Astrocyte (in vitro differentiated cells and primary cell): ENCODE data around the gene CHFR.

Experiments
- EZH2 ChIP-seq: IDR thresholded peaks from 2 replicates; pipeline ENCODE4 v1.6.1; 2012; ENCODE audit warnings: mild to moderate bottlenecking, low read length, inconsistent platforms; ENCODE audit not compliant: insufficient read depth
- TF ChIP-seq, protein P1 (sequence below): IDR thresholded peaks from 2 replicates; pipeline ENCODE4 v1.5.1; 2011; ENCODE audit warnings: low read depth, mild to moderate bottlenecking, inconsistent platforms, low read length, moderate library complexity; ENCODE audit not compliant: insufficient read depth

DNA sequence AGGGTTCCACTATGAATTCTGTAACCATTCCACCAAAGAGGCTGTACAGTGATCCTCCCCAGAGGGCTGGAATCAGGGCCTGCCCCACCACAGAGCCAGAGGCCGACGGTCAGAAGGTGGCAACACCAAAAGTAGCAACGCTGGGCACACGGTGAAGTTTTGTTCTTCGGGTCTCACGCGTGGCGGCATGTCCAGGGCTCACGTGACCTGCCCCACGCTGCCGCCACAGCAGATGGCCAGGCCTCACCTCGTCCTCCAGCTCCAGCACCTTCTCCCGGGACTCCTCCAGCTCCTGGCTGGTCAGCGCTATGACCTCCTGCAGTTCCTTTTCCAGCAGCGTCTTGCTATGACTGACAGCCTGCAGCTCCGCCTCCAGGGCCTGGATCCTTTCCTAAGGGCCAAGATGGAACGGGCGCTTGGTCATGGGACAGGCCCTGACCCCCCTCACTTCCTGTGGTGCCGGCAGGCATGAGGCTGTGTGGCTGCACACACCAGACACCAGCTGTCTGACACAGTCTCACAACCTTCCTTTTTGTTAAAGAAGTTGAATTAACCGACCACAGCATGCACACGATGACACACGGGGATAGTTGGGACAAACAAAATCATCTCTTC lies 103.4 kb downstream of the CHFR start:
- TF ChIP-seq, protein P1, sequence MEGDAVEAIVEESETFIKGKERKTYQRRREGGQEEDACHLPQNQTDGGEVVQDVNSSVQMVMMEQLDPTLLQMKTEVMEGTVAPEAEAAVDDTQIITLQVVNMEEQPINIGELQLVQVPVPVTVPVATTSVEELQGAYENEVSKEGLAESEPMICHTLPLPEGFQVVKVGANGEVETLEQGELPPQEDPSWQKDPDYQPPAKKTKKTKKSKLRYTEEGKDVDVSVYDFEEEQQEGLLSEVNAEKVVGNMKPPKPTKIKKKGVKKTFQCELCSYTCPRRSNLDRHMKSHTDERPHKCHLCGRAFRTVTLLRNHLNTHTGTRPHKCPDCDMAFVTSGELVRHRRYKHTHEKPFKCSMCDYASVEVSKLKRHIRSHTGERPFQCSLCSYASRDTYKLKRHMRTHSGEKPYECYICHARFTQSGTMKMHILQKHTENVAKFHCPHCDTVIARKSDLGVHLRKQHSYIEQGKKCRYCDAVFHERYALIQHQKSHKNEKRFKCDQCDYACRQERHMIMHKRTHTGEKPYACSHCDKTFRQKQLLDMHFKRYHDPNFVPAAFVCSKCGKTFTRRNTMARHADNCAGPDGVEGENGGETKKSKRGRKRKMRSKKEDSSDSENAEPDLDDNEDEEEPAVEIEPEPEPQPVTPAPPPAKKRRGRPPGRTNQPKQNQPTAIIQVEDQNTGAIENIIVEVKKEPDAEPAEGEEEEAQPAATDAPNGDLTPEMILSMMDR, result no peak
- TF ChIP-seq EZH2, result no peak
